Peyer's patch (tissue), 4 donors: Measurements from ENCODE around the gene TEC. TPM values are rescaled to one million over a fixed set of nuclear protein-coding genes. Genes with fewer than 3 reads are reported as not detected.
A peak's percentile ranks its signal among the peaks of the same experiment; 100 is the strongest.

Source experiments
- DNase-seq, 3 donors: peaks; one replicate each; pipeline ENCODE4 v3.0.0-alpha.2; 2017 to 2019
- H3K27ac ChIP-seq, 4 donors: fragments of 200-600 bp; sonication (generic); one replicate each; pipeline ENCODE4 v1.5.1; 2016 to 2019
- H3K27me3 ChIP-seq, 2 donors: fragments of 200-600 bp; sonication (generic); one replicate each; pipeline ENCODE4 v1.5.1; 2019
- H3K36me3 ChIP-seq, 3 donors: fragments of 200-600 bp; sonication (generic); one replicate each; pipeline ENCODE4 v1.5.1; 2016 to 2019
- H3K4me1 ChIP-seq, 4 donors: fragments of 200-600 bp; sonication (generic); one replicate each; pipeline ENCODE4 v1.5.1; 2016 to 2019
- H3K4me3 ChIP-seq, 4 donors: fragments of 200-600 bp; sonication (generic); 1 replicate in 3 of 4; 2 replicates in 1 of 4; pipeline ENCODE4 v1.5.1; 2016 to 2019; ENCODE audit warnings: mild to moderate bottlenecking in 1 of 4
- H3K9me3 ChIP-seq, 4 donors: fragments of 200-600 bp; sonication (generic); one replicate each; pipeline ENCODE4 v1.5.1; 2016 to 2019; ENCODE audit warnings: mild to moderate bottlenecking in 1 of 4
- POLR2A ChIP-seq, 2 donors: fragments of 450-650 bp; IDR thresholded peaks; one replicate each; pipeline ENCODE4 v1.5.1; 2017; ENCODE audit warnings: antibody characterized with exemption in 2 of 2, mild to moderate bottlenecking in 2 of 2, moderate library complexity in 2 of 2
- total RNA-seq, 4 donors: library from RNA; depleted of rRNA; stranded (reverse); fragments of >200 nt; gene quantifications; one replicate each; pipeline ENCODE4 v1.1.0, GENCODE V29; 2016
- TF ChIP-seq, protein P1 (sequence below), 6 experiments: fragments of 450-650 bp in 4 of 6; fragments of 200-600 bp in 2 of 6; sonication (generic) in 1 of 6; IDR thresholded peaks; one replicate each; pipeline ENCODE4 v1.5.1; 2017 to 2019; ENCODE audit warnings: antibody characterized with exemption in 6 of 6, mild to moderate bottlenecking in 3 of 6, moderate library complexity in 1 of 6

The TEC gene
- total RNA-seq, 4 donors from 2014 or later, result 5.3 to 13.0 (median 10.2) TPM

DNA sequence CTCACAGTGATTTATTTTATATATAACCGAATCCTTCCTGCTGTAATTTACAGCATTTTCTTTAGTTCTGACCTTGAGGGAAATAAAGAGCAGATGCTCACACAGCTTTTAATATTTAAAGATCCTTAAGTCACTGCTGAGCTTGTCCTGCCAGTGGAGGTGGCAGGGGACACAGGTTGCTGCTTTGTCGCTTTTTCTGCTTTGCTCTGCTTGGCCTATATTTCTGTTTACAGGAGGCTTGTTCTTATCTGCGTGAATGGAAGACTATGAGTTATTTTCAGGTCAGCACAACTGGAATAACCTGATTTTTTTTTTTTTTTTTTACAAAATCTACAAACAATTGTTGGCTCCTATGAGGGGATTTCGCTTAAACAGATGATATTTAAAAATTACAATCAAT, 137.9 kb downstream of the TEC start:
- H3K36me3 ChIP-seq, result peaks cover 0 to 6% (median 0%) of the 10 kb centered on the region in 3 donors
- H3K9me3 ChIP-seq, result no peaks in the 10 kb centered on the region
- no peak for TF ChIP-seq POLR2A (IDR thresholded peaks at IDR 0.05)
- TF ChIP-seq, protein P1, sequence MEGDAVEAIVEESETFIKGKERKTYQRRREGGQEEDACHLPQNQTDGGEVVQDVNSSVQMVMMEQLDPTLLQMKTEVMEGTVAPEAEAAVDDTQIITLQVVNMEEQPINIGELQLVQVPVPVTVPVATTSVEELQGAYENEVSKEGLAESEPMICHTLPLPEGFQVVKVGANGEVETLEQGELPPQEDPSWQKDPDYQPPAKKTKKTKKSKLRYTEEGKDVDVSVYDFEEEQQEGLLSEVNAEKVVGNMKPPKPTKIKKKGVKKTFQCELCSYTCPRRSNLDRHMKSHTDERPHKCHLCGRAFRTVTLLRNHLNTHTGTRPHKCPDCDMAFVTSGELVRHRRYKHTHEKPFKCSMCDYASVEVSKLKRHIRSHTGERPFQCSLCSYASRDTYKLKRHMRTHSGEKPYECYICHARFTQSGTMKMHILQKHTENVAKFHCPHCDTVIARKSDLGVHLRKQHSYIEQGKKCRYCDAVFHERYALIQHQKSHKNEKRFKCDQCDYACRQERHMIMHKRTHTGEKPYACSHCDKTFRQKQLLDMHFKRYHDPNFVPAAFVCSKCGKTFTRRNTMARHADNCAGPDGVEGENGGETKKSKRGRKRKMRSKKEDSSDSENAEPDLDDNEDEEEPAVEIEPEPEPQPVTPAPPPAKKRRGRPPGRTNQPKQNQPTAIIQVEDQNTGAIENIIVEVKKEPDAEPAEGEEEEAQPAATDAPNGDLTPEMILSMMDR (IDR thresholded peaks at IDR 0.05), result no peak
- H3K4me3 ChIP-seq, result peak overlapping the region in 1 of 4 donors; percentile 13
- H3K4me1 ChIP-seq, result peaks cover 0 to 15% (median 1%) of the 10 kb centered on the region in 4 donors
- no peak for DNase-seq
- H3K27ac ChIP-seq, result peak overlapping the region in 2 of 4 donors; percentile 8 to 34
- no peaks in the 10 kb centered on the region for H3K27me3 ChIP-seq

DNA sequence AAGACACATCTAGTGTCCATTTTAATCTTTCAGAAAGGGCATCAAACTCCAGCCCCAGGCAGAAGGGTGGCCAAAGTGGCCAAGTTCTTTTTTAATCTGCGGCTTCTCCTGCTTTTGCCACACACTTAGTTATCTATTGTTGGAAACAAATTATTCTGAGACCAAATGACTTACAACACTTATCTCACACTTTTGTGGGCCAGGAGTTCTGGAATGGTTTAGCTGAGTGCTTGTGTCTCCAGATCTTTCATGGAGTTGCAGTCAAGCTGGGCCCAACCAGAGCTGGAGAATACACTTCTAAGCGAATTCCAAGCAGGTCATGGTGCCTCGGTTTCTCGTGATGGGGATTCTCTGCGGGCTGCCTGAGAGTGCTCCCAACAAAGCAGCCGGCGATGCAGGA, 139.5 kb downstream of the TEC start:
- Histone ChIP-seq H3K4me1 (peaks cover 0 to 15% (median 1%) of the 10 kb centered on the region in 4 donors), H3K9me3 (no peaks in the 10 kb centered on the region), H3K4me3 (peak overlapping the region in 1 of 4 donors; percentile 9), H3K27ac (peak overlapping the region in 1 of 4 donors; percentile 65), H3K36me3 (no peaks in the 10 kb centered on the region), H3K27me3 (no peaks in the 10 kb centered on the region)
- DNase-seq, result no peak
- no peak for TF ChIP-seq POLR2A (IDR thresholded peaks at IDR 0.05)
- TF ChIP-seq, protein P1 (IDR thresholded peaks at IDR 0.05), result no peak

DNA sequence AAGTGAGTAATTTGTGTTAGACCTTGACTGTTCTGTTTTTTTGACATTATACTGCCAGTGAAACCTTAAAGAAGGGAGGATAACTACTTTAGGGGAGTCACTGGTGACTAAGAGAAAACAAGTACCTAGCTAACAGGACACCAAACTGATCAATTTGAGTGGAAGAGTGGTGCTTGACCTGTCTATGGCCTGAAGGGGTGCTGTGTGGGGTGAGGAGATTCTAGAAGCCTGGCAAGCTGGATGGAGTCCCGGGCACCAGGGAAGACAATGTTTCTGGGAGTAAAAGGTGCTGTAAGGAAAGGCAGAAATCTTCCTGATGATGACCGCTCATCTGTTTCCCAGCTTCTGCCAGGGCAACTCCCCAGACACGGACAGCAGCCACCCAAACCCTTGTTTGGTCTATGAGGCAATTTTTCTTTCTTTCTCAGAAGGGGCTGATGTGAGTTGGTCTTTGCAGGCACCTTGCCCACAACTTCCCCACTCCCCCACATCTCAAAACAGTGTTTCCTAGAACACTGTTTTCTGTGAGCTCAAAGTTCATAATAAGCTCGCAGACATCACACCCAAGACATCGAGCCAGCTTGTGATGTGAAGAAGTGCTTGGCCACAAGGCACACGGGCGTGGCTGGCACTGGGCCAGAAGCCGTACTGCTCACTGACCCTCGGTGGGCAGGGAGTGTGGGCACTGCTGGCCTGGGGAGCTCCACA, 140.2 kb downstream of the TEC start:
- Histone ChIP-seq H3K36me3 (no peaks in the 10 kb centered on the region), H3K4me3 (peak overlapping the region in 1 of 4 donors; percentile 12), H3K27ac (peak overlapping the region in 2 of 4 donors; percentile 34 to 65), H3K4me1 (peaks cover 0 to 15% (median 1%) of the 10 kb centered on the region in 4 donors), H3K9me3 (no peaks in the 10 kb centered on the region), H3K27me3 (no peaks in the 10 kb centered on the region)
- no peak for TF ChIP-seq POLR2A (IDR thresholded peaks at IDR 0.05)
- TF ChIP-seq, protein P1 (IDR thresholded peaks at IDR 0.05), result peak in 1 of 6 experiments; percentile 8
- DNase-seq, result peak; percentile 17 to 62 (median 59)

DNA sequence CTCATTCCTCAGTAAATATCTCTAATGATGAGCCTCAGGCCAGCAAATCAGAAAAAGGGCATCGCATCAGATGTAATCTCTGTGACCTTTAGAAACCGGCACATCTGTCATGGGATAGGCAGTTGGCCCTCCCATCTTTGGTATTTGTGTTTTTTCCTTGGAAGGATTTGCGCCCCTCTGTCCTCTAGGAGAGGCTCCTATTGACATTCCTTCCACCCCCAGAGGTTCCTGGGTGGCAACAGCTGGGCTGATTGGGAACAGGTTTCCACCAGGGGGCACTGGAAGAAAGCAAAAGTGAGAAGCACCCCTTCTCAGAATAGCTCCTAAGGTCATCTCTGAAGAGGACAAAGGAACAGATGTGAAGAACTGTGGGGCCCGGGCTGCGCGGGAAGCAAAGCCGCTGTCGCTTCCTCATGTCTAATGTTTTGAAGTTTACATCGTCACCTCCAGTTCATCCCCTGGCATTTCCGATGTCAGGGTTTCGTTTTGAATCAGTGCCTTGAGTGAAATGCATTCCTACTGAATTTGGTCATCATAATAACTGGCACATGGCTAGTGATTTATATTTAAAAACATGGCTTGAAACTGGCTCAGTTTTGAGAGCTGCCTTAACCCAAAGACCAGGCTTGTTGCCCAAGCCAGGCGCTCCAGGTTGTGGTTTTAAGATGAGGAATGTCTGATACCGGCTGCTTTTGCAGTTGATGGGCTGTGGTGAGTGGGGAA, 141.8 kb downstream of the TEC start:
- DNase-seq, result peak; percentile 57 to 84 (median 60)
- Histone ChIP-seq H3K9me3 (no peaks in the 10 kb centered on the region), H3K36me3 (no peaks in the 10 kb centered on the region), H3K4me1 (peaks cover 0 to 15% (median 1%) of the 10 kb centered on the region in 4 donors), H3K4me3 (no peak overlapping the region), H3K27me3 (no peaks in the 10 kb centered on the region), H3K27ac (peak overlapping the region in 1 of 4 donors; percentile 27)
- TF ChIP-seq, protein P1 (IDR thresholded peaks at IDR 0.05), result peak; percentile 29 to 66 (median 58)
- no peak for TF ChIP-seq POLR2A (IDR thresholded peaks at IDR 0.05)

DNA sequence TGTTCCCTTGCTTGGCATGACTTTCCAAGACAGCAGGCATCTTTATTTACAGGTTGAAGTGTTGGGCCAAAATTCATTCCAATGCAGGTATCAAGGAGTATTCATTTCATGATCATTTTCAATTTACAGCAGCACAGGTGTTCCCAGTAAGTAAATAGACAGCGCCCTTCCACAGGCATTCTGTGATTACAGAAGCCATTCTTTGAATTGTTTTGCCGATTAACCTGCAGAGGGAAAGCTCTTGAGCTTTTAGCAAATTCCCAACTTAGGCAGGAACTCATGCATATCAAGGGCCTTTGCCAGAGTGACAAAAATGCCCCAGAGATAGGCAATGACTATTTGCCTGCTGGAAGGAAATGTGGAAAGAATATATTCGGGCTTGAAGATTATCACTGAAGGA, 142.4 kb downstream of the TEC start:
- TF ChIP-seq, protein P1 (IDR thresholded peaks at IDR 0.05), result no peak
- no peak for TF ChIP-seq POLR2A (IDR thresholded peaks at IDR 0.05)
- Histone ChIP-seq H3K27ac (no peak overlapping the region), H3K4me3 (no peak overlapping the region), H3K9me3 (no peaks in the 10 kb centered on the region), H3K27me3 (no peaks in the 10 kb centered on the region), H3K36me3 (no peaks in the 10 kb centered on the region), H3K4me1 (peaks cover 0 to 15% (median 1%) of the 10 kb centered on the region in 4 donors)
- no peak for DNase-seq
